ENCODE measurements around the gene FBXO33. TPM values are rescaled to one million over a fixed set of nuclear protein-coding genes. Genes with fewer than 3 reads are reported as not detected.

Gene FBXO33
- total RNA-seq, 1 experiment from 2014 or later = 6.6 TPM

- Histone ChIP-seq H3K27me3 (ENCODE audit: control insufficient read depth, insufficient read depth, low read length) (no peaks in the 10 kb centered on the region), H3K4me3 (ENCODE audit: low read depth in 2 of 2, low read length in 2 of 2) (no peak overlapping the region), H3K36me3 (ENCODE audit: control insufficient read depth, insufficient read depth, low read length) (no peaks in the 10 kb centered on the region), H3K4me1 (ENCODE audit: control insufficient read depth, insufficient read depth, low read length) (no peaks in the 10 kb centered on the region; the same call in 1 of the 2 replicates), H3K9me3 (ENCODE audit: control insufficient read depth, insufficient read depth, low read depth, low read length) (no peaks in the 10 kb centered on the region), H3K27ac (ENCODE audit: low read length) (no peak overlapping the region)
- TF ChIP-seq SIN3A (IDR thresholded peaks at IDR 0.05; ENCODE audit: borderline replicate concordance, insufficient read depth, low read depth, low read length) (no peak), CTCF (IDR thresholded peaks at IDR 0.05) (no peak), POLR2AphosphoS5 (IDR thresholded peaks at IDR 0.05; ENCODE audit: low read depth, low read length) (no peak), TCF7L2 (IDR thresholded peaks at IDR 0.05; ENCODE audit: low read depth, low read length) (no peak), REST (IDR thresholded peaks at IDR 0.05; ENCODE audit: insufficient read depth in 1 of 2, low read depth in 2 of 2, low read length in 1 of 2) (no peak)
- ChIA-PET CTCF (no interaction called here), POLR2A (no interaction called here)
- DNase-seq (ENCODE audit: low read depth, low spot score) = no peak
- intact Hi-C loops (cut with micrococcal nuclease; ENCODE audit: unreplicated experiment) (no loop called here), in situ Hi-C loops (cut with HindIII; ENCODE audit: low pct_unique_long_range_greater_than_20kb, low sequenced_read_pairs) (no loop called here)
- no TSS peak for BruUV-seq (replicated peaks)
- no peak for ATAC-seq
These were observed 61.8 kb downstream of the FBXO33 start for GRCh38 chr14:39370415-39370814.

- no peak for DNase-seq (ENCODE audit: low read depth, low spot score)
- in situ Hi-C loops (cut with HindIII; ENCODE audit: low pct_unique_long_range_greater_than_20kb, low sequenced_read_pairs) (no loop called here), intact Hi-C loops (cut with micrococcal nuclease; ENCODE audit: unreplicated experiment) (loop anchor here (5.0 kb wide), 2 partner anchors 137 to 262 kb away; partner anchors contain the start of gene MIA2)
- TF ChIP-seq CTCF (IDR thresholded peaks at IDR 0.05) (no peak), REST (IDR thresholded peaks at IDR 0.05; ENCODE audit: insufficient read depth in 1 of 2, low read depth in 2 of 2, low read length in 1 of 2) (no peak), POLR2AphosphoS5 (IDR thresholded peaks at IDR 0.05; ENCODE audit: low read depth, low read length) (no peak), TCF7L2 (IDR thresholded peaks at IDR 0.05; ENCODE audit: low read depth, low read length) (no peak), SIN3A (IDR thresholded peaks at IDR 0.05; ENCODE audit: borderline replicate concordance, insufficient read depth, low read depth, low read length) (no peak)
- ATAC-seq = no peak
- Histone ChIP-seq H3K27ac (ENCODE audit: low read length) (no peak overlapping the region), H3K27me3 (ENCODE audit: control insufficient read depth, insufficient read depth, low read length) (no peaks in the 10 kb centered on the region), H3K4me1 (ENCODE audit: control insufficient read depth, insufficient read depth, low read length) (no peaks in the 10 kb centered on the region; the same call in 1 of the 2 replicates), H3K9me3 (ENCODE audit: control insufficient read depth, insufficient read depth, low read depth, low read length) (no peaks in the 10 kb centered on the region), H3K4me3 (ENCODE audit: low read depth in 2 of 2, low read length in 2 of 2) (no peak overlapping the region), H3K36me3 (ENCODE audit: control insufficient read depth, insufficient read depth, low read length) (no peaks in the 10 kb centered on the region)
- POLR2A ChIA-PET = no interaction called here
- no TSS peak for BruUV-seq (replicated peaks)
- CTCF ChIA-PET = interaction anchor here (0.6 kb wide), 1 partner anchor 44 kb away, joined by 5 read pairs; no protein-coding TSS in a partner anchor
These were observed 63.2 kb downstream of the FBXO33 start for GRCh38 chr14:39369029-39369428.
